DOHH2 (cell line): ENCODE measurements around the gene KLK1.

Experiments used
- EZH2phosphoT487 ChIP-seq: fragments of 200-600 bp; sonication (generic); IDR thresholded peaks from 2 replicates; pipeline ENCODE4 v1.6.1; 2017; ENCODE audit warnings: borderline replicate concordance, mild to moderate bottlenecking, antibody characterized with exemption, low read length, moderate library complexity, mixed read lengths
- TF ChIP-seq, protein P1 (sequence below): fragments of 200-600 bp; sonication (generic); IDR thresholded peaks from one replicate; pipeline ENCODE4 v1.5.1; 2014; ENCODE audit warnings: antibody characterized with exemption, mild to moderate bottlenecking, low read depth, low read length; ENCODE audit not compliant: poor library complexity, severe bottlenecking

DNA sequence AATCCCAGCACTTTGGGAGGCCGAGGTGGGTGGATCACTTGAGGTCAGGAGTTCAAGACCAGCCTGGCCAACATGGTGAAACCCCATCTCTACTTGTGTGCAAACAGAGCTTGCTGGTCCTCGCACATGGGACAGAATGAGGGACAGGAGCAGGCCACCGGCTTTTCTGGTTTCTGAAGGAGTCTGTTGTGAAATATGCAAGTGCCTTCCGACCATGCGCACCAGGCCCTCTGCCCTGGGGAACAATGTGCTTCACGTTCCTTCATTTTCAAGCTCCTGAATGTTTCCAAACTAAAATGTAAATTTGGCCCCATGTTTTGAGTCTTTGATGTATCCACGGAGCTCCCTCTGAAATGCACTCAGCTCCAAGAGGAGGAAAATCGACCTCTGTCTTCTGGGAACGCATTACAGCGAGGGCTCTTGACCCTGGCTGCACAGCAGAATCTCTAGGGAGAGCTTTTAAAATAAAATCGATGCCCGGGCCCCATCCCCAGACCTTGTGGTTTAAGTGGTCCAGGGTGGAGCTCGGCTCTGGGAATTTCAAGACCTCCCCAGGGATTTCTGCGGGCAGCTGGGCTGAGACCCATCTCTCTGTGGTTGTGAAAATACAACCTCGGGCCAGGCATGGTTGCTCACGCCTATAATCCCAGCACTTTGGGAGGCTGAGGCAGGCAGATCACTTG lies 42.7 kb downstream of the KLK1 start:
- TF ChIP-seq, protein P1, sequence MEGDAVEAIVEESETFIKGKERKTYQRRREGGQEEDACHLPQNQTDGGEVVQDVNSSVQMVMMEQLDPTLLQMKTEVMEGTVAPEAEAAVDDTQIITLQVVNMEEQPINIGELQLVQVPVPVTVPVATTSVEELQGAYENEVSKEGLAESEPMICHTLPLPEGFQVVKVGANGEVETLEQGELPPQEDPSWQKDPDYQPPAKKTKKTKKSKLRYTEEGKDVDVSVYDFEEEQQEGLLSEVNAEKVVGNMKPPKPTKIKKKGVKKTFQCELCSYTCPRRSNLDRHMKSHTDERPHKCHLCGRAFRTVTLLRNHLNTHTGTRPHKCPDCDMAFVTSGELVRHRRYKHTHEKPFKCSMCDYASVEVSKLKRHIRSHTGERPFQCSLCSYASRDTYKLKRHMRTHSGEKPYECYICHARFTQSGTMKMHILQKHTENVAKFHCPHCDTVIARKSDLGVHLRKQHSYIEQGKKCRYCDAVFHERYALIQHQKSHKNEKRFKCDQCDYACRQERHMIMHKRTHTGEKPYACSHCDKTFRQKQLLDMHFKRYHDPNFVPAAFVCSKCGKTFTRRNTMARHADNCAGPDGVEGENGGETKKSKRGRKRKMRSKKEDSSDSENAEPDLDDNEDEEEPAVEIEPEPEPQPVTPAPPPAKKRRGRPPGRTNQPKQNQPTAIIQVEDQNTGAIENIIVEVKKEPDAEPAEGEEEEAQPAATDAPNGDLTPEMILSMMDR = no peak
- TF ChIP-seq EZH2phosphoT487 = no peak
